PC-9 (cell line): Measurements from ENCODE around the gene ZNF3. TPM values are rescaled to one million over a fixed set of nuclear protein-coding genes. Genes with fewer than 3 reads are reported as not detected.

Source experiments
- BruUV-seq: library from RNA; stranded (reverse); fragments of 400-500 nt; replicated peaks from 2 replicates; lab custom pipeline; 2021; lab: Mats Ljungman, UMichigan
- CTCF ChIA-PET: fragments of 300-600 bp; sonication (Branson Sonifier 250); formaldehyde crosslinking; loops from one replicate; lab custom pipeline; 2022; ENCODE audit warnings: antibody characterized with exemption; lab: Charles Lee
- POLR2A ChIA-PET: fragments of 300-600 bp; sonication (Branson Sonifier 250); formaldehyde crosslinking; loops from one replicate; lab custom pipeline; 2022; ENCODE audit warnings: antibody characterized with exemption; ENCODE audit not compliant: unreplicated experiment; lab: Charles Lee
- DNase-seq, 2 experiments: peaks; one replicate each; pipeline versions ENCODE4 v3.0.0 to v3.0.0-alpha.2; 2015 to 2022; ENCODE audit warnings: mixed read lengths in 1 of 2
- H2AFZ ChIP-seq: fragments of 200-600 bp; sonication (generic); 2 replicates; pipeline ENCODE4 v1.8.1; 2017; ENCODE audit warnings: antibody characterized with exemption
- H3F3A ChIP-seq: fragments of 200-600 bp; sonication (generic); 2 replicates; pipeline ENCODE4 v1.8.1; 2017; ENCODE audit warnings: antibody characterized with exemption, mild to moderate bottlenecking, low read depth; ENCODE audit not compliant: insufficient read depth
- H3K27ac ChIP-seq: fragments of 200-600 bp; sonication (generic); 2 replicates; pipeline ENCODE4 v1.6.1; 2016; ENCODE audit warnings: mixed run types
- H3K27me3 ChIP-seq: fragments of 200-600 bp; sonication (generic); 2 replicates; pipeline ENCODE4 v1.6.1; 2016; ENCODE audit warnings: low read depth, mixed run types; ENCODE audit not compliant: insufficient read depth
- H3K36me3 ChIP-seq: fragments of 200-600 bp; sonication (generic); 2 replicates; pipeline ENCODE4 v1.6.1; 2016; ENCODE audit warnings: low read depth, mixed run types
- H3K4me1 ChIP-seq: fragments of 200-600 bp; sonication (generic); replicated peaks from 2 replicates; pipeline ENCODE4 v1.6.1; 2016; ENCODE audit warnings: mixed run types; ENCODE audit not compliant: insufficient read depth
- H3K4me2 ChIP-seq: fragments of 200-600 bp; sonication (generic); 2 replicates; pipeline ENCODE4 v1.6.1; 2017; ENCODE audit warnings: mixed run types
- H3K4me3 ChIP-seq: fragments of 200-600 bp; sonication (generic); 2 replicates; pipeline ENCODE4 v1.6.1; 2016; ENCODE audit warnings: mixed run types
- H3K79me2 ChIP-seq: fragments of 200-600 bp; sonication (generic); 2 replicates; pipeline ENCODE4 v1.6.1; 2017; ENCODE audit warnings: low read depth, mixed run types
- H3K9me2 ChIP-seq: fragments of 200-600 bp; sonication (generic); 2 replicates; pipeline ENCODE4 v1.8.1; 2017; ENCODE audit warnings: mild to moderate bottlenecking; ENCODE audit not compliant: insufficient read depth
- H3K9me3 ChIP-seq: fragments of 200-600 bp; sonication (generic); 2 replicates; pipeline ENCODE4 v1.8.1; 2016; ENCODE audit warnings: low read depth; ENCODE audit not compliant: insufficient read depth
- H4K20me1 ChIP-seq: fragments of 200-600 bp; sonication (generic); 2 replicates; pipeline ENCODE4 v1.8.1; 2017; ENCODE audit not compliant: insufficient read depth
- EZH2 ChIP-seq: fragments of 200-600 bp; sonication (generic); IDR thresholded peaks from 2 replicates; pipeline ENCODE4 v1.8.0; 2017; ENCODE audit warnings: antibody characterized with exemption, low read depth
- intact Hi-C: fragments of 100-400 bp; cut with micrococcal nuclease; formaldehyde crosslinking; loops from one replicate; pipeline ENCODE4 v1.10.0; 2022; ENCODE audit not compliant: unreplicated experiment
- total RNA-seq: library from RNA; stranded (reverse); gene quantifications from 2 replicates; pipeline ENCODE4 v1.2.3, GENCODE V29; 2021
- TF ChIP-seq, protein P1 (sequence below): fragments of 200-600 bp; sonication (generic); conservative IDR thresholded peaks from 2 replicates; pipeline ENCODE4 v1.6.1; 2017; ENCODE audit warnings: mixed run types, antibody characterized with exemption, mild to moderate bottlenecking, moderate library complexity

The ZNF3 gene
- total RNA-seq, 1 experiment from 2014 or later: 39.0 TPM

DNA sequence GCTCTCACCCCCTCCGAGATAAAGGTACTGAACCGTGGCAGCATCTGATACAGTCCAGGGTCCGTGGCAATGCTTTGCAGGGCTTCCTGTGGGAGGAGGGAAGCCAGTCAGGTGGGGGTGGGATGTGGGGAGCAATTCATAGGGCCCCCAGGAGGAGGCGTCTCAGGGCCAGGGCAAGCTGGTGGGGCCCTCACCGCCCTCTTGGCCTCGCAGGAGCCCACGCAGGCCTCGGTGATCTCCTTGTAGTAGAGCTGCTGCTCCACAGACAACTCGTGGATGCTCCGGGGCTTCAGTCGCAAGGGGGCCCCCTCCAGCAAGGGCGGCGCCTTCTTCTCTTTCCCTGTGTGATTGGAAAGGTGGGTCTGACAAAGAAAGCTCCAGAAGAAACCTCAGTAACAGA is 30.4 kb upstream of the ZNF3 start:
- Histone ChIP-seq H3K9me3 (no peaks in the 10 kb centered on the region), H3F3A (no peaks in the 10 kb centered on the region; the same call in 1 of the 2 replicates), H3K79me2 (no peaks in the 10 kb centered on the region), H3K36me3 (peaks cover 4% of the 10 kb centered on the region), H4K20me1 (no peaks in the 10 kb centered on the region), H3K9me2 (no peaks in the 10 kb centered on the region), H2AFZ (no peak overlapping the region), H3K4me2 (no peak overlapping the region), H3K4me3 (no peak overlapping the region), H3K27ac (no peak overlapping the region), H3K27me3 (no peaks in the 10 kb centered on the region), H3K4me1 (no peaks in the 10 kb centered on the region)
- ChIA-PET POLR2A (no interaction called here), CTCF (interaction anchor here (0.6 kb wide), 1 partner anchor 9 kb away, joined by 6 read pairs; no protein-coding TSS in a partner anchor)
- intact Hi-C loops: no loop called here
- no TSS peak for BruUV-seq
- TF ChIP-seq, protein P1, sequence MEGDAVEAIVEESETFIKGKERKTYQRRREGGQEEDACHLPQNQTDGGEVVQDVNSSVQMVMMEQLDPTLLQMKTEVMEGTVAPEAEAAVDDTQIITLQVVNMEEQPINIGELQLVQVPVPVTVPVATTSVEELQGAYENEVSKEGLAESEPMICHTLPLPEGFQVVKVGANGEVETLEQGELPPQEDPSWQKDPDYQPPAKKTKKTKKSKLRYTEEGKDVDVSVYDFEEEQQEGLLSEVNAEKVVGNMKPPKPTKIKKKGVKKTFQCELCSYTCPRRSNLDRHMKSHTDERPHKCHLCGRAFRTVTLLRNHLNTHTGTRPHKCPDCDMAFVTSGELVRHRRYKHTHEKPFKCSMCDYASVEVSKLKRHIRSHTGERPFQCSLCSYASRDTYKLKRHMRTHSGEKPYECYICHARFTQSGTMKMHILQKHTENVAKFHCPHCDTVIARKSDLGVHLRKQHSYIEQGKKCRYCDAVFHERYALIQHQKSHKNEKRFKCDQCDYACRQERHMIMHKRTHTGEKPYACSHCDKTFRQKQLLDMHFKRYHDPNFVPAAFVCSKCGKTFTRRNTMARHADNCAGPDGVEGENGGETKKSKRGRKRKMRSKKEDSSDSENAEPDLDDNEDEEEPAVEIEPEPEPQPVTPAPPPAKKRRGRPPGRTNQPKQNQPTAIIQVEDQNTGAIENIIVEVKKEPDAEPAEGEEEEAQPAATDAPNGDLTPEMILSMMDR: no peak
- DNase-seq: no peak

DNA sequence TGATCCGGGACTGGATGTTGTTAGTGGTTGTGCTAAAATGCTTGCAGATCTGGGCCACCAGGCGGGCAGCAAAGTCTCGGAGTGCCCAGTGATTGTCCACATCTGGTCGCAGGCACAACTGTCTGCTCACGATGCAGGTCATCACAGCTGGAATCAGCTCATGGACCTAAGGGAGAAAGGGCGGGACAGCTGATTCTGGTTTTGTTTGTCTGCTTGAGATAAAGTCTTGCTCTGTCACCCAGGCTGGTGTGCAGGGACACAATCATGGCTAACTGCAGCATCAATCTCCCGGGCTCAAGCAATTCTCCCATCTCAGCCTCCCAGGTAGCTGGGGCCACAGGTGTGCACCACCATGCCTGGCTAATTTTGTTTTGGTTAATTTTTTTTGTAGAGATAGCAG is 29.6 kb upstream of the ZNF3 start:
- Histone ChIP-seq H3K36me3 (peaks cover 4% of the 10 kb centered on the region), H3K79me2 (no peaks in the 10 kb centered on the region), H3K27ac (no peak overlapping the region), H3K4me3 (no peak overlapping the region), H4K20me1 (no peaks in the 10 kb centered on the region), H3K9me2 (no peaks in the 10 kb centered on the region), H3K4me2 (no peak overlapping the region), H3K4me1 (no peaks in the 10 kb centered on the region), H3F3A (no peaks in the 10 kb centered on the region; the same call in 1 of the 2 replicates), H3K27me3 (no peaks in the 10 kb centered on the region), H3K9me3 (no peaks in the 10 kb centered on the region), H2AFZ (no peak overlapping the region)
- DNase-seq: no peak
- ChIA-PET POLR2A (no interaction called here), CTCF (interaction anchor here (0.6 kb wide), 1 partner anchor 8 kb away, joined by 6 read pairs; no protein-coding TSS in a partner anchor)
- TF ChIP-seq, protein P1: no peak
- TF ChIP-seq EZH2: no peak
- TSS peak; percentile 16 for BruUV-seq
- intact Hi-C loops: no loop called here

DNA sequence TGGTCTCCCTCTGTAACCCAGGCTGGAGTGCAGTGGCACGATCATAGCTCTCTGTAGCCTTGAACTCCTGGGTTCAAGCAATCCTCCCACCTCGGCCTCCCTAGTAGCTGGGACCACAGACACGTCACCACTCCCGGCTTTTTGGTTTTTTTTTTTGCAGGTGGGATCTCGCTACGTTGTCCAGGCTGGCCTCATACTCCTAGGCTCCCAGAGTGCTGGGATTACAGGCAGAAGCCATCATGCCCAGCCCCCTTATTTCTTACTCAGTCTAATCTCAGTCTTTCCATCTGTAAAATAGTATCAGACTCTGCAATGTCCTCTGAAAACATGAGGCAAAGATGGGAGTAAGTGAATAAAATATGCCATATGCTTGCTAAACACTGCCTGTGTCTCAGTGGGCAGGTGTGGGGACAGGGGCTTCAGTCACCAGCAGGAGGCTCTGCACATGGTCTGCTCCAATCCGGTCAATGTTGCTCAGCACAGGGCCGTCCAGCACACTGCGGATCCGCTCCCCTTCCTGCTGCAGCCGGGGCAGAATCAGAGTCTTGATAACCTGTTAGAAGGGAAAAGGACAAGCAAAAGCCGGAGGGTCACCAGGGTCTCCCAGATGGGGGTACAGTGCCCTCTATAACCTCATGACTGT is 28.1 kb upstream of the ZNF3 start:
- no peaks in the 10 kb centered on the region; the same call in 1 of the 2 replicates for H3F3A ChIP-seq
- H3K27ac ChIP-seq: no peak overlapping the region
- no peaks in the 10 kb centered on the region for H3K79me2 ChIP-seq
- intact Hi-C loops: no loop called here
- H3K9me2 ChIP-seq: no peaks in the 10 kb centered on the region
- no peak overlapping the region for H2AFZ ChIP-seq
- DNase-seq: no peak
- H3K9me3 ChIP-seq: no peaks in the 10 kb centered on the region
- BruUV-seq: no TSS peak
- H3K27me3 ChIP-seq: no peaks in the 10 kb centered on the region
- H3K36me3 ChIP-seq: peaks cover 4% of the 10 kb centered on the region
- ChIA-PET POLR2A (no interaction called here), CTCF (no interaction called here)
- H4K20me1 ChIP-seq: no peaks in the 10 kb centered on the region
- no peak overlapping the region for H3K4me2 ChIP-seq
- no peak overlapping the region for H3K4me3 ChIP-seq
- TF ChIP-seq, protein P1: no peak
- no peak for TF ChIP-seq EZH2
- H3K4me1 ChIP-seq: no peaks in the 10 kb centered on the region
